HG03558 (cell line): ENCODE data around the gene ADIPOR2.
"Not testable (repeated sequence)": the region's sequence is repeated elsewhere in the genome, so short reads cannot be mapped to it uniquely, and the experiment has no call there.

Source experiments
- ATAC-seq: cut with Tn5 transposase; IDR thresholded peaks from one replicate; pipeline ENCODE4 v1.9.1; 2021; ENCODE audit warnings: moderate number of reproducible peaks; ENCODE audit not compliant: unreplicated experiment; ENCODE audit errors: extremely low read depth

The ADIPOR2 gene

GRCh38 chr12:1663440-1664132 lies 27.3 kb upstream of the ADIPOR2 start:
- no peak for ATAC-seq

GRCh38 chr12:1665366-1665765 lies 25.5 kb upstream of the ADIPOR2 start:
- ATAC-seq = no peak

- ATAC-seq = no peak
Observed at GRCh38 chr12:1666215-1666614, 24.7 kb upstream of the ADIPOR2 start.

- no peak for ATAC-seq
Observed at GRCh38 chr12:1666685-1667162, 24.1 kb upstream of the ADIPOR2 start.

GRCh38 chr12:1668833-1669543 lies 21.9 kb upstream of the ADIPOR2 start:
- ATAC-seq = no peak

GRCh38 chr12:1670358-1671268 lies 20.3 kb upstream of the ADIPOR2 start:
- no peak for ATAC-seq

- no peak for ATAC-seq
Observed at GRCh38 chr12:1676043-1676442, 14.8 kb upstream of the ADIPOR2 start.

GRCh38 chr12:1680804-1681492 lies 9.9 kb upstream of the ADIPOR2 start:
- no peak for ATAC-seq

- ATAC-seq = no peak
Observed at GRCh38 chr12:1681493-1681807, 9.4 kb upstream of the ADIPOR2 start.

GRCh38 chr12:1688086-1688710 lies 2.7 kb upstream of the ADIPOR2 start:
- no peak for ATAC-seq

- ATAC-seq = peak; percentile 6
Observed at GRCh38 chr12:1691123-1692007, 495 bp downstream of the ADIPOR2 start.

- no peak for ATAC-seq
Observed at GRCh38 chr12:1692226-1692625, 1.4 kb downstream of the ADIPOR2 start.

- no peak for ATAC-seq
Observed at GRCh38 chr12:1692895-1693610, 2.2 kb downstream of the ADIPOR2 start.

- ATAC-seq = not testable (repeated sequence)
Observed at GRCh38 chr12:1695097-1695496, 4.2 kb downstream of the ADIPOR2 start.

GRCh38 chr12:1695886-1696670 lies 5.2 kb downstream of the ADIPOR2 start:
- no peak for ATAC-seq

GRCh38 chr12:1696800-1697199 lies 5.9 kb downstream of the ADIPOR2 start:
- no peak for ATAC-seq

GRCh38 chr12:1697271-1697670 lies 6.4 kb downstream of the ADIPOR2 start:
- ATAC-seq = no peak

- ATAC-seq = no peak
Observed at GRCh38 chr12:1698720-1699119, 7.8 kb downstream of the ADIPOR2 start.
